ENCODE data around the gene RSPH1.

DNA sequence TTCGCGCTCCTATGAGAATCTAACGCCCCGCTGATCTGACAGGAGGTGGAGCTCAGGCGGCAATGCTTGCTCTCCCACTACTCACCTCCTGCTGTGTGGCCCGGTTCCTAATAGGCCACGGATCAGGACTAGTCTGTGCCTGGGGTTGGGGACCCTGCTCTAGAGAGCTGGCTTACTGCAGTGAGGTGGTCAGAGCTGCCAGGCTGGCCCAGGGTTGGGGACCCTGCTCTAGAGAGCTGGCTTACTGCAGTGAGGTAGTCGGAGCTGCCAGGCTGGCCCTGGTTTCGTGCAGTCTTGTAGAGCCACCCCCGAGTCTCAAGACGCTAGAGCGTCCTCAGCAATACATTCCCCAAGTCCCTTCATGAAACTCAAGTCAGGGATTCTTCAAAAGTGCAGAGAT is 45.1 kb upstream of the RSPH1 start:
- no peak for TF ChIP-seq EP300 (IDR thresholded peaks at IDR 0.05)
- TF ChIP-seq POLR2AphosphoS5 (IDR thresholded peaks at IDR 0.05), result no peak
- no peak for TF ChIP-seq CTCF (IDR thresholded peaks at IDR 0.05)

Data from gastroesophageal sphincter (tissue), 3 donors.